ENCODE results near the gene EME2.

The EME2 gene

GRCh38 chr16:1758923-1759322 is 13.7 kb upstream of the EME2 start:
- TF ChIP-seq, protein P1, sequence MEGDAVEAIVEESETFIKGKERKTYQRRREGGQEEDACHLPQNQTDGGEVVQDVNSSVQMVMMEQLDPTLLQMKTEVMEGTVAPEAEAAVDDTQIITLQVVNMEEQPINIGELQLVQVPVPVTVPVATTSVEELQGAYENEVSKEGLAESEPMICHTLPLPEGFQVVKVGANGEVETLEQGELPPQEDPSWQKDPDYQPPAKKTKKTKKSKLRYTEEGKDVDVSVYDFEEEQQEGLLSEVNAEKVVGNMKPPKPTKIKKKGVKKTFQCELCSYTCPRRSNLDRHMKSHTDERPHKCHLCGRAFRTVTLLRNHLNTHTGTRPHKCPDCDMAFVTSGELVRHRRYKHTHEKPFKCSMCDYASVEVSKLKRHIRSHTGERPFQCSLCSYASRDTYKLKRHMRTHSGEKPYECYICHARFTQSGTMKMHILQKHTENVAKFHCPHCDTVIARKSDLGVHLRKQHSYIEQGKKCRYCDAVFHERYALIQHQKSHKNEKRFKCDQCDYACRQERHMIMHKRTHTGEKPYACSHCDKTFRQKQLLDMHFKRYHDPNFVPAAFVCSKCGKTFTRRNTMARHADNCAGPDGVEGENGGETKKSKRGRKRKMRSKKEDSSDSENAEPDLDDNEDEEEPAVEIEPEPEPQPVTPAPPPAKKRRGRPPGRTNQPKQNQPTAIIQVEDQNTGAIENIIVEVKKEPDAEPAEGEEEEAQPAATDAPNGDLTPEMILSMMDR (conservative IDR thresholded peaks at IDR 0.05), result no peak
- TF ChIP-seq ZFX (IDR thresholded peaks at IDR 0.05), result no peak
- H3K27ac ChIP-seq, result no peak overlapping the region

GRCh38 chr16:1759511-1759910 is 13.1 kb upstream of the EME2 start:
- no peak overlapping the region for H3K27ac ChIP-seq
- TF ChIP-seq ZFX (IDR thresholded peaks at IDR 0.05), result no peak
- TF ChIP-seq, protein P1 (conservative IDR thresholded peaks at IDR 0.05), result no peak

DNA sequence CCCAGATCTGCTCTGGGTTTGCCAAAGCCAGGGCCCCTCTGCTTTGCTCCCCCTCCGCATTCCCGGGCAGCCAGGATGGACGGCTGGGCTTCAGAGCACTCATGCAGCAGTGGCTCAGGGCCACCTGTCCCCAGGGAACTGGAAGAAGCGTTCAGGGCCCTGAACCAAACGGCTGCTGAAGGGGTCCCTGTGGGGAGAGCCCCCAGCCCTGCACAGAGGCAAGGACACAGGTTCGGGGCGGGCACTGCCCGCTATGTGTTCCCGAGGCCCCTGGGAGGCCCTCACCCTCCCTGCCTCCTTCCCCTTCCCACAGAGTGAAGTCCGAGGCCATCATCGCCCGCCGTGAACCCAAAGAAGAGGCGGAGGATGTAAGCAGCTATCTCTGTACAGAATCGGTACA is 11.7 kb upstream of the EME2 start:
- no peak overlapping the region for H3K27ac ChIP-seq
- TF ChIP-seq, protein P1 (conservative IDR thresholded peaks at IDR 0.05), result no peak
- no peak for TF ChIP-seq ZFX (IDR thresholded peaks at IDR 0.05)

DNA sequence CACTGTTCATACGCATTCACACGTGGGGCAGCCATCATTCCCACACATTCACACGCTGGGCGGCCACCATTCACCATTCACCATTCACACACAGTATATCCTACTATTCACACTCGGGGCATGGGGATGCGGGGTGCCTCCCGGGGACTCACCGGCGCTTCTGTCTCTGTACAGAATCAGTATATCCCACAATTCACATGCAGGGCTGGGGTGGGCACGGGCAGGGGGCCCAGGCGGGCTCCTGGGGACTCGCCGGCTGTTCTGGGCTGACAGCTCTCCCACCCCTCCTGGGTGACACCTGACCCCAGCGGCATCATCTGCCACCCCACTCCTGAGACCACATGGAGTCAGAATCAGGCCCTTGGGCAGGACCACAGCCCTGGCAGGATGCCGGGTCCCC is 10.9 kb upstream of the EME2 start:
- TF ChIP-seq ZFX (IDR thresholded peaks at IDR 0.05), result no peak
- TF ChIP-seq, protein P1 (conservative IDR thresholded peaks at IDR 0.05), result no peak
- H3K27ac ChIP-seq, result no peak overlapping the region

DNA sequence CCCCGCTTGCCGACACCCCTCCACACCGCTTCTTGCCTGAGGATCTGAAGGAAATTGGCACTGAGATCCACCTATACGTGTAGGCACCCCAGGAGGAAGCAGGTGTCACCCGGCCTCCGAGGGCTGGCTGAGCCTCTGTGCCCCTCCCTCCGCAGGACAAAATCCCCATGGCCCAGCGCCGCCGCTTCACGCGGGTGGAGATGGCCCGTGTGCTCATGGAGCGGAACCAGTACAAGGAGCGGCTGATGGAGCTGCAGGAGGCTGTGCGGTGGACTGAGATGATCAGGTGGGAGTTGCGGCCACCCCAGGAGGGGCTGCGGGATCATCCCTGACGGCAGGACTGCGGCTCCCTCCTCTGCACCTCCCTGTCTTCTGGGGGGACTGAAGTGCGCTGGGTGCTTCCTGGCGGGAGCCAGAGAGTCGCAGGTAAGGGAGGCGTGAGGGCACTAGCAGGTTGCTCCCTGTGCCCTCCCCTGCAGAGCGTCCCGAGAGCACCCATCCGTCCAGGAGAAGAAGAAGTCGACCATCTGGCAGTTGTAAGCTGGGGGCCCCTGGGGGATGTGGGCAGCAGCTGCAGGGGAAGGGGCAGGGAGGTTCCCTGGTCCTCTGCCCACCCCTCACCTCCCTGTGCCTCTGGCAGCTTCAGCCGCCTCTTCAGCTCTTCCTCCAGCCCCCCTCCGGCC is 10.3 kb upstream of the EME2 start:
- no peak for TF ChIP-seq ZFX (IDR thresholded peaks at IDR 0.05)
- TF ChIP-seq, protein P1 (conservative IDR thresholded peaks at IDR 0.05), result no peak
- H3K27ac ChIP-seq, result no peak overlapping the region

DNA sequence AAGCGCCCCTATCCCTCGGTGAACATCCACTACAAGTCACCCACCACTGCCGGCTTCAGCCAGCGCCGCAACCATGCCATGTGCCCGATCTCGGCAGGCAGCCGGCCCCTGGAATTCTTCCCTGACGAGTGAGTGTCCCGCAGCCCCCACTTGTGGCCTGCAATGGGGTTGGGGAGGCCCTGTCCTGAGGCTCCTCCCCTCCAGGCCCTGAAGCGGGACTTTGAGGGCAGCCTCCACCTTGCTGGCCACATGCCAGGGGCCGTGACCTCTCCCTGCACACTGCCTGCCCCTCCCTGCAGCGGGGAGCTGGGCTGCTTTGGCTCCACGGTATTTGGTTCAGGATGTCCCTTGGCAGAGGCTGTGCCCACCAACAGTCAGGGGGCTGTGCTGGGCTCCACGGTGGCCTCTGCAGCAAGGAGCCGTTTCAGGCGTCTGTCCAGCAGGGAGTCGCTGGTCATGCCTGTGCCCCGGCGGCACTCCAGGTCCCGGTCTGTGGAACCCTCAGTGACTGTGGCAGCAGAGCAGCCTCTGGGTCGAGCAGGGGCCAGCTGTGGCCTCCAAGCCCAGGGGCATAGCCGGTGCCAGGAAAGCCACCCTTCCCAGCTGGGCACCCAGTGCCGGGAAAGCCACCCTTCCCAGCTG is 9.6 kb upstream of the EME2 start:
- no peak for TF ChIP-seq ZFX (IDR thresholded peaks at IDR 0.05)
- TF ChIP-seq, protein P1 (conservative IDR thresholded peaks at IDR 0.05), result no peak
- no peak overlapping the region for H3K27ac ChIP-seq
